HL-60 (cell line): ENCODE data around the gene REC114.

Source experiments
- CTCF ChIP-seq: IDR thresholded peaks from one replicate; pipeline ENCODE4 v1.5.1; 2011; ENCODE audit warnings: low read length, control low read depth, inconsistent platforms; ENCODE audit not compliant: insufficient read depth
- REST ChIP-seq: IDR thresholded peaks from 2 replicates; pipeline ENCODE4 v1.6.1; 2012; ENCODE audit warnings: low read depth; ENCODE audit not compliant: insufficient replicate concordance

GRCh38 chr15:73572296-73572695 lies 129.3 kb downstream of the REC114 start:
- TF ChIP-seq CTCF (no peak), REST (no peak)
